Fibroblast of villous mesenchyme (primary cell): ENCODE results near the gene MOV10L1. TPM values are rescaled to one million over a fixed set of nuclear protein-coding genes. Genes with fewer than 3 reads are reported as not detected.
"Not testable (repeated sequence)": the region's sequence is repeated elsewhere in the genome, so short reads cannot be mapped to it uniquely, and the experiment has no call there.

Experiments used
- DNase-seq: peaks from one replicate; pipeline ENCODE4 v3.0.0-alpha.2; 2010; ENCODE audit warnings: low read depth
- H3K4me3 ChIP-seq: 2 replicates; pipeline ENCODE4 v1.5.1; 2011; ENCODE audit warnings: low read depth, mild to moderate bottlenecking, low read length
- CTCF ChIP-seq: IDR thresholded peaks from 2 replicates; pipeline ENCODE4 v1.5.1; 2012; ENCODE audit warnings: low read depth, mild to moderate bottlenecking, low read length; ENCODE audit not compliant: insufficient read depth
- total RNA-seq: library from RNA; depleted of rRNA; stranded (reverse); fragments of >200 nt; gene quantifications from 2 replicates; pipeline ENCODE4 v1.2.3, GENCODE V29; 2012

Gene MOV10L1
- total RNA-seq, 1 donor: 10.8 TPM

- peak overlapping the region; percentile 68 for H3K4me3 ChIP-seq
- no peak for TF ChIP-seq CTCF
- peak; percentile 8 for DNase-seq
Observed at GRCh38 chr22:50199829-50200460, 110.1 kb downstream of the MOV10L1 start.

GRCh38 chr22:50200461-50201190, 110.8 kb downstream of the MOV10L1 start, which contains the start of gene SELENOO:
TSS of gene SELENOO (plus strand) at chr22:50201011. CDS start at chr22:50201037, 26 bp downstream.
- DNase-seq: peak; percentile 87

GRCh38 chr22:50201191-50202129, 111.7 kb downstream of the MOV10L1 start:
- H3K4me3 ChIP-seq: peak overlapping the region; percentile 74
- DNase-seq: peak; percentile 16
- TF ChIP-seq CTCF: no peak

More at GRCh38 chr22:50200461-50201190, 110.8 kb downstream of the MOV10L1 start, which contains the start of gene SELENOO:
- peak within 1 kb of the TSS; percentile 74 for H3K4me3 ChIP-seq
- no peak for TF ChIP-seq CTCF

- H3K4me3 ChIP-seq: peak overlapping the region; percentile 74
- no peak for TF ChIP-seq CTCF
- DNase-seq: no peak
Observed at GRCh38 chr22:50202130-50202666, 112.4 kb downstream of the MOV10L1 start.

GRCh38 chr22:50203288-50203687, 113.5 kb downstream of the MOV10L1 start:
- no peak for TF ChIP-seq CTCF

GRCh38 chr22:50204571-50204970, 114.8 kb downstream of the MOV10L1 start:
- DNase-seq: no peak
- H3K4me3 ChIP-seq: no peak overlapping the region
- TF ChIP-seq CTCF: no peak

More at GRCh38 chr22:50203288-50203687, 113.5 kb downstream of the MOV10L1 start:
- no peak overlapping the region for H3K4me3 ChIP-seq
- no peak for DNase-seq

- not testable (repeated sequence) for DNase-seq, H3K4me3 ChIP-seq
Observed at GRCh38 chr22:50204998-50205397, 115.2 kb downstream of the MOV10L1 start.
